ENCODE data around the gene OMP.
A peak's percentile ranks its signal among the peaks of the same experiment; 100 is the strongest.

The OMP gene

DNA sequence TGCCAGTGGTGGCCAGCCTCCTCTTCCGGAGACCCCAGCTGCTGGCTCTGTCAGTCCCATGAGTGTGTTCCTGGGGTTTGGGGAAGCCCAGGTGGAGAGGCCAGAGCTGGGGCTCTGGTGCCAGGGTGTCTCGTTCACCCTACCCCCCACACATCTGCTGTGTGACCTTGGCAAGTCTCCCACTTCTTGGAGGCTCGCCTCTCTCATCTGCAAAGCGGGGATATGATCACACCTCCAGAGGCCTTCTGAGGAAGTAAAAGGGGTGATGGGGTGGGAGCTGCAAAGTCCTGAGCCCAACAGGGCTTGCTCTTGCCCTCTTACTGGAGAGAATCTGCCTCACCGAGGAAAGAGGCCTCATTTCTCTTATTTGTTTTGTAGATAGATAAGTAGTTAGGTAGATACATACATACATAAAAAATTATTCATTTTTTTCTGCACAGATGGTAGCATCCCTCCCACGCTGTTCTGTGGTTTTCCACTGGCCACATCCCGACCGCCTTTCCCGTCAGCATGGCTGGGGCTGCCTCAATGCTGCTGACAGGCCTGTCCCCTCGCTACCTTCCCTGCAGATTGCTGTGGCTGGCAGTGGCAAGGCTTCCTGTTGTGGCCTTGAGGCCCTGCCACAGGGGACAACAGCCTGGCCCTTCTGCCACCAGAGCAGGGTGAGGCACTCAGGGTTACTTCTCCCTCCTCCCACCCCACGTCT lies 49.3 kb downstream of the OMP start:
- TF ChIP-seq, protein P1, sequence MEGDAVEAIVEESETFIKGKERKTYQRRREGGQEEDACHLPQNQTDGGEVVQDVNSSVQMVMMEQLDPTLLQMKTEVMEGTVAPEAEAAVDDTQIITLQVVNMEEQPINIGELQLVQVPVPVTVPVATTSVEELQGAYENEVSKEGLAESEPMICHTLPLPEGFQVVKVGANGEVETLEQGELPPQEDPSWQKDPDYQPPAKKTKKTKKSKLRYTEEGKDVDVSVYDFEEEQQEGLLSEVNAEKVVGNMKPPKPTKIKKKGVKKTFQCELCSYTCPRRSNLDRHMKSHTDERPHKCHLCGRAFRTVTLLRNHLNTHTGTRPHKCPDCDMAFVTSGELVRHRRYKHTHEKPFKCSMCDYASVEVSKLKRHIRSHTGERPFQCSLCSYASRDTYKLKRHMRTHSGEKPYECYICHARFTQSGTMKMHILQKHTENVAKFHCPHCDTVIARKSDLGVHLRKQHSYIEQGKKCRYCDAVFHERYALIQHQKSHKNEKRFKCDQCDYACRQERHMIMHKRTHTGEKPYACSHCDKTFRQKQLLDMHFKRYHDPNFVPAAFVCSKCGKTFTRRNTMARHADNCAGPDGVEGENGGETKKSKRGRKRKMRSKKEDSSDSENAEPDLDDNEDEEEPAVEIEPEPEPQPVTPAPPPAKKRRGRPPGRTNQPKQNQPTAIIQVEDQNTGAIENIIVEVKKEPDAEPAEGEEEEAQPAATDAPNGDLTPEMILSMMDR (IDR thresholded peaks at IDR 0.05; ENCODE audit: insufficient read depth, low read length): no peak
- peak; percentile 95 for TF ChIP-seq POLR2AphosphoS5 (IDR thresholded peaks at IDR 0.05; ENCODE audit: low read depth)
- TF ChIP-seq, protein P2, sequence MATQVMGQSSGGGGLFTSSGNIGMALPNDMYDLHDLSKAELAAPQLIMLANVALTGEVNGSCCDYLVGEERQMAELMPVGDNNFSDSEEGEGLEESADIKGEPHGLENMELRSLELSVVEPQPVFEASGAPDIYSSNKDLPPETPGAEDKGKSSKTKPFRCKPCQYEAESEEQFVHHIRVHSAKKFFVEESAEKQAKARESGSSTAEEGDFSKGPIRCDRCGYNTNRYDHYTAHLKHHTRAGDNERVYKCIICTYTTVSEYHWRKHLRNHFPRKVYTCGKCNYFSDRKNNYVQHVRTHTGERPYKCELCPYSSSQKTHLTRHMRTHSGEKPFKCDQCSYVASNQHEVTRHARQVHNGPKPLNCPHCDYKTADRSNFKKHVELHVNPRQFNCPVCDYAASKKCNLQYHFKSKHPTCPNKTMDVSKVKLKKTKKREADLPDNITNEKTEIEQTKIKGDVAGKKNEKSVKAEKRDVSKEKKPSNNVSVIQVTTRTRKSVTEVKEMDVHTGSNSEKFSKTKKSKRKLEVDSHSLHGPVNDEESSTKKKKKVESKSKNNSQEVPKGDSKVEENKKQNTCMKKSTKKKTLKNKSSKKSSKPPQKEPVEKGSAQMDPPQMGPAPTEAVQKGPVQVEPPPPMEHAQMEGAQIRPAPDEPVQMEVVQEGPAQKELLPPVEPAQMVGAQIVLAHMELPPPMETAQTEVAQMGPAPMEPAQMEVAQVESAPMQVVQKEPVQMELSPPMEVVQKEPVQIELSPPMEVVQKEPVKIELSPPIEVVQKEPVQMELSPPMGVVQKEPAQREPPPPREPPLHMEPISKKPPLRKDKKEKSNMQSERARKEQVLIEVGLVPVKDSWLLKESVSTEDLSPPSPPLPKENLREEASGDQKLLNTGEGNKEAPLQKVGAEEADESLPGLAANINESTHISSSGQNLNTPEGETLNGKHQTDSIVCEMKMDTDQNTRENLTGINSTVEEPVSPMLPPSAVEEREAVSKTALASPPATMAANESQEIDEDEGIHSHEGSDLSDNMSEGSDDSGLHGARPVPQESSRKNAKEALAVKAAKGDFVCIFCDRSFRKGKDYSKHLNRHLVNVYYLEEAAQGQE (IDR thresholded peaks at IDR 0.05; ENCODE audit: insufficient replicate concordance, low read depth): no peak
- no peak overlapping the region for H3K4me3 ChIP-seq (replicated peaks; ENCODE audit: insufficient read depth, low read length)
- H3K27ac ChIP-seq (replicated peaks): peak overlapping the region; percentile 53
- peak; percentile 67 to 88 for DNase-seq (ENCODE audit: low read depth in 1 of 2, low spot score in 1 of 2)
- no peaks in the 10 kb centered on the region for H3K27me3 ChIP-seq (ENCODE audit: insufficient read depth, poor library complexity, severe bottlenecking)

DNA sequence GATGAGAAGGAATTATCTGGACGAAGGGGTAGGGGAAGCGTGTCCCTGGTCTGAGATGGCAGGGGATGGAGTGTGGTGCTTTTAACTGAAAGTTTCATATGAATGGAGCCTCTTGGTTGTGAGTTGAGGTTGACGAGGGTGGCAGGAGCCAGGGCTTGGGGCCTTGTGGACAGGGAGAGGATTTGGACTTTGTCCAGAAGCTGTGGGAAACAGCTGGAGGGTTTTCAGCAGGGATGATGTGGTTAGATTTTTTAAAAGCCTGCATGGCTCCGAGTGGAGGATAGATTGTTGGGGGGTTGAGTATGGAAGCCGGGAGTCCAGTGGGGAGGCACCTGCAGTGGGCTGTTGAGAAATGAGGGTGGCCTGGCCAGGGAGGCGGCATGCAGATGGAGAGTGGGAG lies 50.2 kb downstream of the OMP start:
- no peaks in the 10 kb centered on the region for H3K27me3 ChIP-seq (ENCODE audit: insufficient read depth, poor library complexity, severe bottlenecking)
- TF ChIP-seq, protein P2 (IDR thresholded peaks at IDR 0.05; ENCODE audit: insufficient replicate concordance, low read depth): no peak
- TF ChIP-seq GABPA (IDR thresholded peaks at IDR 0.05; ENCODE audit: low read depth): no peak
- TF ChIP-seq POLR2AphosphoS5 (IDR thresholded peaks at IDR 0.05; ENCODE audit: low read depth): no peak
- TF ChIP-seq, protein P1 (IDR thresholded peaks at IDR 0.05; ENCODE audit: insufficient read depth, low read length): no peak
- no peak for TF ChIP-seq SPI1 (IDR thresholded peaks at IDR 0.05; ENCODE audit: borderline replicate concordance, low read depth)
- no peak overlapping the region for H3K4me3 ChIP-seq (replicated peaks; ENCODE audit: insufficient read depth, low read length)
- no peak for DNase-seq (ENCODE audit: low read depth in 1 of 2, low spot score in 1 of 2)
- peak overlapping the region; percentile 53 for H3K27ac ChIP-seq (replicated peaks)

All from HL-60 (cell line).